ENCODE measurements around the gene ZNF791. TPM values are rescaled to one million over a fixed set of nuclear protein-coding genes. Genes with fewer than 3 reads are reported as not detected.

Gene ZNF791
- total and polyA plus RNA-seq, 2 donors (not counting 1 experiment from before 2014, with no cell fraction given), result 11.4 to 12.2 TPM

GRCh38 chr19:12580180-12580694, 30.5 kb upstream of the ZNF791 start:
- TF ChIP-seq CTCF (conservative IDR thresholded peaks at IDR 0.05 in 1 of 2, IDR thresholded peaks at IDR 0.05 in 1 of 2; ENCODE audit: low read depth in 1 of 2, low read length in 2 of 2) (no peak), EZH2 (IDR thresholded peaks at IDR 0.05; ENCODE audit: low read length, missing control alignments) (no peak)
- Histone ChIP-seq H3K27ac (ENCODE audit: insufficient read depth, low read length) (no peak overlapping the region), H3K27me3 (ENCODE audit: control insufficient read depth, insufficient read depth, low read length) (no peaks in the 10 kb centered on the region), H4K20me1 (ENCODE audit: control insufficient read depth, extremely low read depth, insufficient read depth, low read length) (no peaks in the 10 kb centered on the region), H3K79me2 (ENCODE audit: control insufficient read depth, insufficient read depth, low read length) (no peaks in the 10 kb centered on the region), H3K4me2 (ENCODE audit: extremely low read depth, insufficient read depth, low read length) (no peak overlapping the region), H3K4me1 (ENCODE audit: control insufficient read depth, extremely low read depth, insufficient read depth, low read length) (no peaks in the 10 kb centered on the region), H3K4me3 (replicated peaks in 1 of 4; ENCODE audit: control extremely low read depth in 1 of 4, insufficient read depth in 1 of 4, low read depth in 3 of 4, low read length in 4 of 4) (no peak overlapping the region), H3K9me3 (ENCODE audit: control insufficient read depth, insufficient read depth, low read depth, low read length) (peaks cover 13% of the 10 kb centered on the region), H2AFZ (ENCODE audit: low read length) (no peak overlapping the region), H3K36me3 (ENCODE audit: control insufficient read depth, insufficient read depth, low read length) (peaks cover 6% of the 10 kb centered on the region), H3K9ac (ENCODE audit: insufficient read depth, low read length) (no peak overlapping the region)
- DNase-seq (ENCODE audit: low read depth in 2 of 2), result peak in 1 of 2 donors; percentile 82

GRCh38 chr19:12581100-12581499, 29.6 kb upstream of the ZNF791 start:
- H3K9ac ChIP-seq (ENCODE audit: insufficient read depth, low read length), result no peak overlapping the region
- H3K36me3 ChIP-seq (ENCODE audit: control insufficient read depth, insufficient read depth, low read length), result peaks cover 4% of the 10 kb centered on the region
- H3K27ac ChIP-seq (ENCODE audit: insufficient read depth, low read length), result no peak overlapping the region
- no peaks in the 10 kb centered on the region for H3K4me1 ChIP-seq (ENCODE audit: control insufficient read depth, extremely low read depth, insufficient read depth, low read length)
- no peak overlapping the region for H3K4me3 ChIP-seq (replicated peaks in 1 of 4; ENCODE audit: control extremely low read depth in 1 of 4, insufficient read depth in 1 of 4, low read depth in 3 of 4, low read length in 4 of 4)
- no peak overlapping the region for H3K4me2 ChIP-seq (ENCODE audit: extremely low read depth, insufficient read depth, low read length)
- no peaks in the 10 kb centered on the region for H3K79me2 ChIP-seq (ENCODE audit: control insufficient read depth, insufficient read depth, low read length)
- no peak for TF ChIP-seq EZH2 (IDR thresholded peaks at IDR 0.05; ENCODE audit: low read length, missing control alignments)
- no peak for TF ChIP-seq CTCF (conservative IDR thresholded peaks at IDR 0.05 in 1 of 2, IDR thresholded peaks at IDR 0.05 in 1 of 2; ENCODE audit: low read depth in 1 of 2, low read length in 2 of 2)
- no peak for DNase-seq (ENCODE audit: low read depth in 2 of 2)
- no peaks in the 10 kb centered on the region for H4K20me1 ChIP-seq (ENCODE audit: control insufficient read depth, extremely low read depth, insufficient read depth, low read length)
- no peaks in the 10 kb centered on the region for H3K27me3 ChIP-seq (ENCODE audit: control insufficient read depth, insufficient read depth, low read length)
- no peak overlapping the region for H2AFZ ChIP-seq (ENCODE audit: low read length)
- H3K9me3 ChIP-seq (ENCODE audit: control insufficient read depth, insufficient read depth, low read depth, low read length), result peaks cover 13% of the 10 kb centered on the region

GRCh38 chr19:12596485-12596884, 14.2 kb upstream of the ZNF791 start:
- no peak overlapping the region for H2AFZ ChIP-seq (ENCODE audit: low read length)
- H3K79me2 ChIP-seq (ENCODE audit: control insufficient read depth, insufficient read depth, low read length), result no peaks in the 10 kb centered on the region
- no peaks in the 10 kb centered on the region for H4K20me1 ChIP-seq (ENCODE audit: control insufficient read depth, extremely low read depth, insufficient read depth, low read length)
- no peaks in the 10 kb centered on the region for H3K9me3 ChIP-seq (ENCODE audit: control insufficient read depth, insufficient read depth, low read depth, low read length)
- no peak overlapping the region for H3K27ac ChIP-seq (ENCODE audit: insufficient read depth, low read length)
- no peak for DNase-seq (ENCODE audit: low read depth in 2 of 2)
- H3K36me3 ChIP-seq (ENCODE audit: control insufficient read depth, insufficient read depth, low read length), result peaks cover 1% of the 10 kb centered on the region
- H3K27me3 ChIP-seq (ENCODE audit: control insufficient read depth, insufficient read depth, low read length), result no peaks in the 10 kb centered on the region
- TF ChIP-seq CTCF (conservative IDR thresholded peaks at IDR 0.05 in 1 of 2, IDR thresholded peaks at IDR 0.05 in 1 of 2; ENCODE audit: low read depth in 1 of 2, low read length in 2 of 2) (no peak), EZH2 (IDR thresholded peaks at IDR 0.05; ENCODE audit: low read length, missing control alignments) (no peak)
- H3K9ac ChIP-seq (ENCODE audit: insufficient read depth, low read length), result no peak overlapping the region
- no peak overlapping the region for H3K4me2 ChIP-seq (ENCODE audit: extremely low read depth, insufficient read depth, low read length)
- no peaks in the 10 kb centered on the region for H3K4me1 ChIP-seq (ENCODE audit: control insufficient read depth, extremely low read depth, insufficient read depth, low read length)
- no peak overlapping the region for H3K4me3 ChIP-seq (replicated peaks in 1 of 4; ENCODE audit: control extremely low read depth in 1 of 4, insufficient read depth in 1 of 4, low read depth in 3 of 4, low read length in 4 of 4)
